Heart left ventricle (tissue), 16 donors: Measurements from ENCODE around the gene OOSP3. TPM values are rescaled to one million over a fixed set of nuclear protein-coding genes. Genes with fewer than 3 reads are reported as not detected.
"Not testable (repeated sequence)": the region's sequence is repeated elsewhere in the genome, so short reads cannot be mapped to it uniquely, and the experiment has no call there.

ENCODE experiments used
- ATAC-seq, 4 donors: fragments of 200-7000 bp; cut with Tn5 transposase; one replicate each; pipeline ENCODE4 v1.9.1; 2020 to 2022; ENCODE audit warnings: moderate library complexity in 4 of 4, mild to moderate bottlenecking in 3 of 4, moderate number of reproducible peaks in 1 of 4
- DNase-seq, 5 donors: peaks; one replicate each; pipeline ENCODE4 v3.0.0-alpha.2; 2020
- H3K27ac ChIP-seq, 12 donors: fragments of 200-600 bp; sonication (generic) in 4 of 12; one replicate each; pipeline versions ENCODE4 v1.5.0 to v1.8.0; 2016 to 2022; ENCODE audit warnings: mild to moderate bottlenecking in 2 of 12
- H3K27me3 ChIP-seq, 9 donors: fragments of 200-600 bp; sonication (generic) in 2 of 9; one replicate each; pipeline versions ENCODE4 v1.5.1 to v1.8.0; 2016 to 2022; ENCODE audit warnings: mild to moderate bottlenecking in 3 of 9
- H3K36me3 ChIP-seq, 9 donors: fragments of 200-600 bp; sonication (generic) in 2 of 9; one replicate each; pipeline versions ENCODE4 v1.5.0 to v1.8.0; 2018 to 2022; ENCODE audit warnings: mild to moderate bottlenecking in 2 of 9
- H3K4me1 ChIP-seq, 12 donors: fragments of 200-600 bp; sonication (generic) in 4 of 12; one replicate each; pipeline versions ENCODE4 v1.5.0 to v1.8.0; 2016 to 2022; ENCODE audit warnings: mild to moderate bottlenecking in 3 of 12
- H3K4me3 ChIP-seq, 12 donors: fragments of 200-600 bp; sonication (generic) in 4 of 12; one replicate each; pipeline versions ENCODE4 v1.5.0 to v1.8.0; 2017 to 2022; ENCODE audit warnings: mild to moderate bottlenecking in 9 of 12, moderate library complexity in 4 of 12
- H3K9me3 ChIP-seq, 12 donors: fragments of 200-600 bp; sonication (generic) in 4 of 12; one replicate each; pipeline versions ENCODE4 v1.5.0 to v1.8.0; 2016 to 2022; ENCODE audit warnings: mild to moderate bottlenecking in 1 of 12
- POLR2A ChIP-seq, 2 donors: fragments of 450-650 bp; IDR thresholded peaks; one replicate each; pipeline ENCODE4 v1.6.1; 2017; ENCODE audit warnings: antibody characterized with exemption in 2 of 2, mild to moderate bottlenecking in 2 of 2, moderate library complexity in 2 of 2
- WGBS, 4 donors: extraction: QIAGEN DNeasy Blood & Tissue Kit in 2 of 4; methylation state at CpG; one replicate each; pipeline versions ENCODE4 v1.1.5 to v1.1.7; 2013 to 2018; 5-methylcytosine and 5-hydroxymethylcytosine counted together
- intact Hi-C, 10 donors: fragments of 100-400 bp; cut with DNase I; formaldehyde crosslinking; loops; one replicate each; pipeline versions ENCODE4 v1.11.1 to v1.14.2; 2022
- polyA plus RNA-seq, 2 donors: library from polyadenylated mRNA; stranded (reverse); fragments of 200-250 nt; gene quantifications; one replicate each; pipeline ENCODE4 v1.2.3, GENCODE V29; 2013
- total RNA-seq, 9 donors: library from RNA; depleted of rRNA in 2 of 9; stranded (reverse); fragments of >200 nt in 2 of 9; fragmentation: NEBNext Ultra II Directional in 3 of 9; extraction: Animal tissue kit (Norgen Biotek cat#: 25700) in 3 of 9; gene quantifications; one replicate each; pipeline versions ENCODE4 v1.1.0 to v1.2.4, GENCODE V29; 2016 to 2023
- TF ChIP-seq, protein P1 (sequence below), 12 donors: fragments of 200-600 bp; sonication (generic) in 4 of 12; IDR thresholded peaks; one replicate each; pipeline versions ENCODE4 v1.5.0 to v1.8.0; 2018 to 2022; ENCODE audit warnings: antibody characterized with exemption in 12 of 12, mild to moderate bottlenecking in 5 of 12
- donor health status: ischemic (EF 13 %, LVEDD 7.1; RV severe dilation, severe dysfunction).
- donor health status: healthy with polysubstance abuse.
- donor health status: DM: no; HTN: yes; CAD: no.
- donor health status: DM: no; HTN: no; CAD: no.
- donor health status: ischemic (EF 25% LVEDD 6.9; RV normal size, moderate dysfunction).
- donor health status: ischemic (EF 25% LVEDD 5.7; RV mildly dilated, moderate dysfunction).
- donor health status: healthy.
- donor health status: DM: yes; HTN: yes; CAD: no.
- donor health status: ischemic (EF 35%, LVEDD 5.7; RV mildly dilated, moderate dysfunction).
- donor health status: nonischemic (EF 11% LVEDD 7.7; RV severe dilation, severe dysfunction).
- donor health status: DM: yes; HTN: yes; CAD: no.
- donor health status: PGD.
- donor health status: ischemic (EF 29% LVEDD 5.4; RV normal size, mild dysfunction).
- donor health status: nonischemic (EF 23%, LVEDD 6.1; RV moderate dilation, normal function).

The OOSP3 gene
- total and polyA plus RNA-seq, 11 donors = not detected

DNA sequence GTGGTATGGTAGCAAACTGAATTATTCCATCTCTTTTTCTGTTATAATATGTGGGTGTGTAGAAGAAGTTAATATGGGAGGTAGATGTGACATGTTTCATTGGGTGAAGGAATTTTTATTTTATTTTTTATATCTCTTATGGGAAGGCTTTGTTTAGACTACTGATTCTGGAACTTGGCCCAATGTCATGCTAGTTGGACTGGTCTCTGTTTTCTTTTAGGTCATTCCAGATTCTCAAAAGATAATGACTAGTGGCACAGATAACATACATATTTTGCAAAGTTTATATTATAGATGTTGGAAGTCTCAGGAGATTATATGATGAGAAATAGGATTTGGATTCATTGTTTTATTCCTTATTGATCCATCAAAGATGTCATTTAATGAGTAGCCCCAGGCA, 1.3 kb upstream of the OOSP3 start:
- Histone ChIP-seq H3K4me1 (no peaks in the 10 kb centered on the region), H3K27ac (no peak overlapping the region), H3K9me3 (no peaks in the 10 kb centered on the region), H3K4me3 (no peak overlapping the region), H3K36me3 (no peaks in the 10 kb centered on the region), H3K27me3 (no peaks in the 10 kb centered on the region)
- no peak for ATAC-seq
- intact Hi-C loops = no loop called here
- no peak for DNase-seq
- no peak for TF ChIP-seq POLR2A (IDR thresholded peaks at IDR 0.05)
- TF ChIP-seq, protein P1, sequence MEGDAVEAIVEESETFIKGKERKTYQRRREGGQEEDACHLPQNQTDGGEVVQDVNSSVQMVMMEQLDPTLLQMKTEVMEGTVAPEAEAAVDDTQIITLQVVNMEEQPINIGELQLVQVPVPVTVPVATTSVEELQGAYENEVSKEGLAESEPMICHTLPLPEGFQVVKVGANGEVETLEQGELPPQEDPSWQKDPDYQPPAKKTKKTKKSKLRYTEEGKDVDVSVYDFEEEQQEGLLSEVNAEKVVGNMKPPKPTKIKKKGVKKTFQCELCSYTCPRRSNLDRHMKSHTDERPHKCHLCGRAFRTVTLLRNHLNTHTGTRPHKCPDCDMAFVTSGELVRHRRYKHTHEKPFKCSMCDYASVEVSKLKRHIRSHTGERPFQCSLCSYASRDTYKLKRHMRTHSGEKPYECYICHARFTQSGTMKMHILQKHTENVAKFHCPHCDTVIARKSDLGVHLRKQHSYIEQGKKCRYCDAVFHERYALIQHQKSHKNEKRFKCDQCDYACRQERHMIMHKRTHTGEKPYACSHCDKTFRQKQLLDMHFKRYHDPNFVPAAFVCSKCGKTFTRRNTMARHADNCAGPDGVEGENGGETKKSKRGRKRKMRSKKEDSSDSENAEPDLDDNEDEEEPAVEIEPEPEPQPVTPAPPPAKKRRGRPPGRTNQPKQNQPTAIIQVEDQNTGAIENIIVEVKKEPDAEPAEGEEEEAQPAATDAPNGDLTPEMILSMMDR (IDR thresholded peaks at IDR 0.05) = no peak

- Histone ChIP-seq H3K4me1 (no peaks in the 10 kb centered on the region), H3K27me3 (no peaks in the 10 kb centered on the region), H3K4me3 (no peak overlapping the region), H3K27ac (no peak overlapping the region), H3K9me3 (no peaks in the 10 kb centered on the region), H3K36me3 (no peaks in the 10 kb centered on the region)
- DNase-seq (no peak), ATAC-seq (no peak)
- TF ChIP-seq POLR2A (IDR thresholded peaks at IDR 0.05) = no peak
- TF ChIP-seq, protein P1 (IDR thresholded peaks at IDR 0.05) = no peak
- intact Hi-C loops = no loop called here
These were observed 798 bp upstream of the OOSP3 start for GRCh38 chr11:59877784-59878183.

GRCh38 chr11:59879567-59879966, 985 bp downstream of the OOSP3 start:
- H3K36me3 ChIP-seq = no peaks in the 10 kb centered on the region
- intact Hi-C loops = no loop called here
- H3K9me3 ChIP-seq = no peaks in the 10 kb centered on the region
- 58 to 72% (median 63%) methylated on average over 1 of the region's 1 CpG for WGBS, 4 donors
- ATAC-seq (no peak), DNase-seq (no peak)
- H3K27me3 ChIP-seq = no peaks in the 10 kb centered on the region
- H3K27ac ChIP-seq = no peak overlapping the region
- TF ChIP-seq, protein P1 (IDR thresholded peaks at IDR 0.05) = no peak
- no peak for TF ChIP-seq POLR2A (IDR thresholded peaks at IDR 0.05)
- no peak overlapping the region for H3K4me3 ChIP-seq
- H3K4me1 ChIP-seq = no peaks in the 10 kb centered on the region

- Histone ChIP-seq H3K4me3 (no peak overlapping the region), H3K4me1 (no peaks in the 10 kb centered on the region), H3K36me3 (no peaks in the 10 kb centered on the region), H3K9me3 (peaks cover 0 to 32% (median 14%) of the 10 kb centered on the region in 12 donors), H3K27ac (no peak overlapping the region), H3K27me3 (no peaks in the 10 kb centered on the region)
- TF ChIP-seq POLR2A (IDR thresholded peaks at IDR 0.05) = no peak
- TF ChIP-seq, protein P1 (IDR thresholded peaks at IDR 0.05) = no peak
- ATAC-seq = no peak
- intact Hi-C loops = no loop called here
- 85 to 99% (median 92%) methylated on average over 1 of the region's 1 CpG for WGBS, 4 donors
- no peak for DNase-seq
These were observed 5.0 kb downstream of the OOSP3 start for GRCh38 chr11:59883597-59883996.

GRCh38 chr11:59887156-59887555, 8.6 kb downstream of the OOSP3 start:
- ATAC-seq, H3K36me3 ChIP-seq, H3K27me3 ChIP-seq, H3K4me3 ChIP-seq, intact Hi-C loops, H3K4me1 ChIP-seq, DNase-seq, H3K27ac ChIP-seq: not testable (repeated sequence)
- peaks cover 0 to 57% (median 33%) of the 10 kb centered on the region in 12 donors for H3K9me3 ChIP-seq
